Measurements from ENCODE around the gene RBM46.

- TF ChIP-seq CTCF (IDR thresholded peaks at IDR 0.05) (no peak), POLR2A (IDR thresholded peaks at IDR 0.05) (no peak)
Observed at GRCh38 chr4:154781126-154781982, at the start of gene RBM46.

Data from prostate gland (tissue), 2 donors.